Midbrain (tissue), 1 donor: ENCODE data around the gene MLLT3.

Source experiments
- DNase-seq: peaks from one replicate; lab custom pipeline; 2025; lab: John Stamatoyannopoulos, UW

MLLT3 gene

GRCh38 chr9:20512106-20512505 is 110.2 kb downstream of the MLLT3 start:
- DNase-seq = no peak

- no peak for DNase-seq
Measured at GRCh38 chr9:20511686-20512085, 110.6 kb downstream of the MLLT3 start.

GRCh38 chr9:20509466-20509865 is 112.8 kb downstream of the MLLT3 start:
- no peak for DNase-seq

- DNase-seq = no peak
Measured at GRCh38 chr9:20508242-20508641, 114.1 kb downstream of the MLLT3 start.

GRCh38 chr9:20507431-20507830 is 114.9 kb downstream of the MLLT3 start:
- DNase-seq = no peak

- DNase-seq = no peak
Measured at GRCh38 chr9:20506099-20506900, 116.0 kb downstream of the MLLT3 start.

GRCh38 chr9:20505574-20505973 is 116.7 kb downstream of the MLLT3 start:
- DNase-seq = no peak

- DNase-seq = no peak
Measured at GRCh38 chr9:20504930-20505329, 117.4 kb downstream of the MLLT3 start.

GRCh38 chr9:20500101-20500500 is 122.2 kb downstream of the MLLT3 start:
- DNase-seq = no peak

GRCh38 chr9:20499013-20499412 is 123.3 kb downstream of the MLLT3 start:
- no peak for DNase-seq

GRCh38 chr9:20496328-20496727 is 126.0 kb downstream of the MLLT3 start:
- DNase-seq = no peak

GRCh38 chr9:20495098-20495497 is 127.2 kb downstream of the MLLT3 start:
- no peak for DNase-seq

- no peak for DNase-seq
Measured at GRCh38 chr9:20494035-20494434, 128.3 kb downstream of the MLLT3 start.

- no peak for DNase-seq
Measured at GRCh38 chr9:20492772-20493171, 129.5 kb downstream of the MLLT3 start.

GRCh38 chr9:20491612-20492011 is 130.7 kb downstream of the MLLT3 start:
- no peak for DNase-seq

- DNase-seq = no peak
Measured at GRCh38 chr9:20490246-20490834, 132.0 kb downstream of the MLLT3 start.

GRCh38 chr9:20488691-20489090 is 133.6 kb downstream of the MLLT3 start:
- peak; percentile 3 for DNase-seq

- DNase-seq = no peak
Measured at GRCh38 chr9:20486552-20486951, 135.7 kb downstream of the MLLT3 start.

GRCh38 chr9:20481437-20481836 is 140.9 kb downstream of the MLLT3 start:
- DNase-seq = no peak

- DNase-seq = no peak
Measured at GRCh38 chr9:20480249-20480648, 142.1 kb downstream of the MLLT3 start.

GRCh38 chr9:20479419-20480155 is 142.7 kb downstream of the MLLT3 start:
- no peak for DNase-seq

- DNase-seq = peak; percentile 15
Measured at GRCh38 chr9:20478786-20479185, 143.5 kb downstream of the MLLT3 start.
